GM10266 (cell line): ENCODE results near the gene IL33.

Experiments used
- DNase-seq: peaks from one replicate; pipeline ENCODE4 v3.0.0; 2012; ENCODE audit errors: extremely low spot score
- CTCF ChIP-seq: IDR thresholded peaks from 2 replicates; pipeline ENCODE4 v1.5.1; 2012; ENCODE audit warnings: mild to moderate bottlenecking, low read depth; ENCODE audit not compliant: control insufficient read depth, insufficient read depth; ENCODE audit errors: missing control alignments

Gene IL33

GRCh38 chr9:6239694-6240093, 24.1 kb downstream of the IL33 start:
- no peak for TF ChIP-seq CTCF
- no peak for DNase-seq

GRCh38 chr9:6243746-6244145, 28.1 kb downstream of the IL33 start:
- no peak for TF ChIP-seq CTCF
- peak; percentile 52 for DNase-seq

- TF ChIP-seq CTCF: no peak
- no peak for DNase-seq
These were observed 31.7 kb downstream of the IL33 start for GRCh38 chr9:6247266-6247665.

GRCh38 chr9:6268826-6269397, 53.3 kb downstream of the IL33 start:
- DNase-seq: no peak
- no peak for TF ChIP-seq CTCF

GRCh38 chr9:6270896-6271295, 55.3 kb downstream of the IL33 start:
- no peak for DNase-seq

GRCh38 chr9:6271508-6272228, 56.1 kb downstream of the IL33 start:
- TF ChIP-seq CTCF: no peak

More at GRCh38 chr9:6270896-6271295, 55.3 kb downstream of the IL33 start:
- no peak for TF ChIP-seq CTCF

GRCh38 chr9:6272229-6272598, 56.6 kb downstream of the IL33 start:
- TF ChIP-seq CTCF: no peak
- no peak for DNase-seq

More at GRCh38 chr9:6271508-6272228, 56.1 kb downstream of the IL33 start:
- DNase-seq: no peak
